K562 (cell line): ENCODE data around the gene CELF6. TPM values are rescaled to one million over a fixed set of nuclear protein-coding genes. Genes with fewer than 3 reads are reported as not detected.

ENCODE experiments used
- CEBPZ ChIP-seq: fragments of 150-350 bp; IDR thresholded peaks from 2 replicates; pipeline ENCODE4 v1.6.1; 2014; ENCODE audit warnings: low read depth, mild to moderate bottlenecking, low read length, borderline replicate concordance
- CHAMP1 ChIP-seq: fragments of 450-650 bp; IDR thresholded peaks from 2 replicates; pipeline ENCODE4 v1.6.1; 2016; ENCODE audit warnings: mild to moderate bottlenecking
- DDX20 ChIP-seq: fragments of 450-650 bp; IDR thresholded peaks from 2 replicates; pipeline ENCODE4 v1.6.1; 2016; ENCODE audit warnings: missing genetic modification characterization, low read depth, mild to moderate bottlenecking, missing compliant biosample characterization, moderate library complexity
- ESRRA ChIP-seq: fragments of 450-650 bp; IDR thresholded peaks from 2 replicates; pipeline ENCODE4 v1.6.1; 2014; ENCODE audit warnings: low read depth, mild to moderate bottlenecking, moderate library complexity, borderline replicate concordance
- ETS2 ChIP-seq: IDR thresholded peaks from 2 replicates; pipeline ENCODE4 v1.6.1; 2016; ENCODE audit warnings: borderline replicate concordance, missing genetic modification characterization, mild to moderate bottlenecking, moderate library complexity, missing compliant biosample characterization; ENCODE audit not compliant: poor library complexity, severe bottlenecking
- PCBP1 ChIP-seq: fragments of 200-400 bp; formaldehyde crosslinking; IDR thresholded peaks from 2 replicates; pipeline ENCODE4 v1.6.1; 2018; ENCODE audit warnings: mild to moderate bottlenecking, low read depth, low read length; ENCODE audit not compliant: poor library complexity, severe bottlenecking
- SIN3B ChIP-seq: fragments of 450-650 bp; IDR thresholded peaks from 2 replicates; pipeline ENCODE4 v1.6.1; 2017; ENCODE audit warnings: low read depth, mild to moderate bottlenecking, moderate library complexity
- SMARCA4 ChIP-seq: fragments of 450-650 bp; IDR thresholded peaks from 2 replicates; pipeline ENCODE4 v1.6.1; 2016
- TAF9B ChIP-seq: fragments of 450-650 bp; IDR thresholded peaks from 2 replicates; pipeline ENCODE4 v1.6.1; 2018; ENCODE audit warnings: mild to moderate bottlenecking; ENCODE audit not compliant: partially characterized antibody
- TBP ChIP-seq: optimal IDR thresholded peaks from 2 replicates; pipeline ENCODE3; 2011; ENCODE audit warnings: low read depth, low read length, improper control_type of control experiment
- THAP7 ChIP-seq: fragments of 250-450 bp; sonication (Bioruptor Pico); IDR thresholded peaks from 2 replicates; pipeline ENCODE4 v1.5.0; 2021
- TOE1 ChIP-seq, 2 experiments: fragments of 450-650 bp in 1 of 2; sonication (generic) in 1 of 2; formaldehyde crosslinking in 1 of 2; IDR thresholded peaks; 2 replicates each; pipeline versions ENCODE4 v1.7.1 to v1.8.0; 2016 to 2022; ENCODE audit warnings: borderline replicate concordance in 2 of 2, mild to moderate bottlenecking in 2 of 2, antibody characterized with exemption in 1 of 2, inconsistent platforms in 1 of 2, low read depth in 1 of 2, missing genetic modification reagents in 1 of 2, moderate library complexity in 1 of 2
- TRIM25 ChIP-seq: fragments of 450-650 bp; IDR thresholded peaks from 2 replicates; pipeline ENCODE4 v1.7.0; 2016; ENCODE audit warnings: borderline replicate concordance
- ZBTB8A ChIP-seq: fragments of 450-650 bp; IDR thresholded peaks from 2 replicates; pipeline ENCODE4 v1.6.1; 2018; ENCODE audit warnings: mild to moderate bottlenecking, moderate library complexity; ENCODE audit not compliant: partially characterized antibody
- ZKSCAN8 ChIP-seq: fragments of 200-800 bp; sonication (Bioruptor generic); IDR thresholded peaks from 2 replicates; pipeline ENCODE4 v1.6.1; 2016; ENCODE audit warnings: missing genetic modification characterization, missing compliant biosample characterization
- ZNF134 ChIP-seq: fragments of 250-450 bp; sonication (Bioruptor Pico); conservative IDR thresholded peaks from 2 replicates; pipeline ENCODE4 v1.4.0; 2020
- ZNF507 ChIP-seq: conservative IDR thresholded peaks from 2 replicates; pipeline ENCODE4 v1.6.1; 2017; ENCODE audit warnings: missing genetic modification characterization, missing compliant biosample characterization
- polyA plus RNA-seq, 8 experiments: library from polyadenylated mRNA; depleted of rRNA in 4 of 8; stranded (reverse) in 5 of 8; unstranded in 3 of 8; fragments of >200 nt; fragmentation: Nextera tagmentation in 2 of 8; fragmentation: Illumina TruSeq in 1 of 8; extraction: Ambion mirVana in 2 of 8; extraction: Trizol in 1 of 8; gene quantifications; 2 replicates each; pipeline versions ENCODE4 v1.2.1 to v1.2.3, GENCODE V29; 2011 to 2014; ENCODE audit warnings: inconsistent platforms in 1 of 8, missing spikeins in 1 of 8
- total RNA-seq, 7 experiments: library from RNA; depleted of rRNA in 6 of 7; stranded (reverse); fragments of >200 nt in 6 of 7; fragmentation: Illumina TruSeq in 2 of 7; extraction: Trizol in 2 of 7; gene quantifications; 2 replicates each; pipeline versions ENCODE4 v1.2.1 to v1.2.3, GENCODE V29; 2011 to 2021; ENCODE audit warnings: low replicate concordance in 1 of 7

CELF6 gene
- total and polyA plus RNA-seq, 9 of the 15 experiments (the other 6 are each of a cell fraction or from before 2014, with no cell fraction given) = 0.01 to 0.11 TPM; not detected in 7

GRCh38 chr15:72339777-72340177 lies 19.8 kb upstream of the CELF6 start (continued):
- TF ChIP-seq ZNF507 (tag) (no peak), ZKSCAN8 (CRISPR knock-in tag) (no peak), ZBTB8A (no peak), THAP7 (CRISPR knock-in tag) (no peak), TOE1 (IDR thresholded peaks at IDR 0.05; ENCODE audit: borderline replicate concordance) (no peak), TOE1 (CRISPR knock-in tag; IDR thresholded peaks at IDR 0.05; ENCODE audit: borderline replicate concordance, low read depth) (no peak), TRIM25 (no peak), TAF9B (no peak), SIN3B (no peak), CEBPZ (no peak), TBP (no peak), ZNF134 (CRISPR knock-in tag) (no peak), ETS2 (tag) (no peak), PCBP1 (no peak), SMARCA4 (peak; percentile 80), CHAMP1 (no peak), ESRRA (no peak), DDX20 (tag) (no peak)
